Measurements from ENCODE around the gene KRT33A.
A peak's percentile ranks its signal among the peaks of the same experiment; 100 is the strongest.
"Not testable (repeated sequence)": the region's sequence is repeated elsewhere in the genome, so short reads cannot be mapped to it uniquely, and the experiment has no call there.

Gene KRT33A

DNA sequence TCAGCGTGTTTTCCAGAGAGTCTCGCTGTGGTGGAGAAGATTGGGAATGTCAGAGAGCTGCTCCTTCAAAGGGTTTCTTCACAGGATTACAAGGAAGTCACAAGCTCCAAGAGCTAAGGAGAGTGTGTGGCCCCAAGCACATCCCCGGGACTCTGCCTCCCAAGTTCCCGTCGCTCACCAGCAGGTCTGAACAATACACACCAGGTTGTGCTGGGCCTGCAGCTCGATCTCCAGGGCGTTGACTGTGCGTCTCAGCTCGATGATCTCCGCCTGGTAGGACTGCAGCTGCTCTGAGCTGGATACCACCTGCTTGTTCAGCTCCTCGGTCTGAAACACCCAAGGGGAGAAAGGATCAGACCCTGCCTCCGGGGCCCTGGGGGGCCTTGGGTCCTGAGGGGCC lies 44.4 kb upstream of the KRT33A start:
- not testable (repeated sequence) for DNase-seq; H2BK120ac ChIP-seq (ENCODE audit: insufficient read depth, low read length, poor library complexity); H3K9me3 ChIP-seq (ENCODE audit: insufficient read depth, low read depth, low read length); H2AFZ ChIP-seq (ENCODE audit: insufficient read depth, low read length, poor library complexity); H2BK5ac ChIP-seq (ENCODE audit: low read depth, low read length, poor library complexity); H3K27ac ChIP-seq (ENCODE audit: low read depth, low read length); H3K18ac ChIP-seq (ENCODE audit: low read length); H2BK12ac ChIP-seq (ENCODE audit: low read length); H3K4me3 ChIP-seq (ENCODE audit: low read depth, low read length); H3K9ac ChIP-seq (ENCODE audit: low read length); H4K91ac ChIP-seq (ENCODE audit: low read depth, low read length); H3K27me3 ChIP-seq (ENCODE audit: insufficient read depth, low read length); H4K8ac ChIP-seq (ENCODE audit: low read depth, low read length); H3K14ac ChIP-seq (ENCODE audit: low read length); H3K36me3 ChIP-seq (ENCODE audit: control insufficient read depth in 1 of 2, insufficient read depth in 2 of 2, low read length in 2 of 2); H2AK5ac ChIP-seq (ENCODE audit: low read length); H3K79me2 ChIP-seq (ENCODE audit: control insufficient read depth, insufficient read depth, low read length, poor library complexity); H4K12ac ChIP-seq (ENCODE audit: low read depth, low read length); H3K4ac ChIP-seq (ENCODE audit: low read depth, low read length); H3K4me2 ChIP-seq (ENCODE audit: low read length); H3K23ac ChIP-seq (ENCODE audit: low read length); H3K79me1 ChIP-seq (ENCODE audit: low read length)
- H3K4me1 ChIP-seq (ENCODE audit: control insufficient read depth in 1 of 2, insufficient read depth in 2 of 2, low read length in 2 of 2) = peaks cover 16% of the 10 kb centered on the region in 2 experiments
- WGBS (ENCODE audit: extremely low coverage, insufficient coverage, insufficient read length) = no CpG with 5 or more reads among the region's 12 CpGs

DNA sequence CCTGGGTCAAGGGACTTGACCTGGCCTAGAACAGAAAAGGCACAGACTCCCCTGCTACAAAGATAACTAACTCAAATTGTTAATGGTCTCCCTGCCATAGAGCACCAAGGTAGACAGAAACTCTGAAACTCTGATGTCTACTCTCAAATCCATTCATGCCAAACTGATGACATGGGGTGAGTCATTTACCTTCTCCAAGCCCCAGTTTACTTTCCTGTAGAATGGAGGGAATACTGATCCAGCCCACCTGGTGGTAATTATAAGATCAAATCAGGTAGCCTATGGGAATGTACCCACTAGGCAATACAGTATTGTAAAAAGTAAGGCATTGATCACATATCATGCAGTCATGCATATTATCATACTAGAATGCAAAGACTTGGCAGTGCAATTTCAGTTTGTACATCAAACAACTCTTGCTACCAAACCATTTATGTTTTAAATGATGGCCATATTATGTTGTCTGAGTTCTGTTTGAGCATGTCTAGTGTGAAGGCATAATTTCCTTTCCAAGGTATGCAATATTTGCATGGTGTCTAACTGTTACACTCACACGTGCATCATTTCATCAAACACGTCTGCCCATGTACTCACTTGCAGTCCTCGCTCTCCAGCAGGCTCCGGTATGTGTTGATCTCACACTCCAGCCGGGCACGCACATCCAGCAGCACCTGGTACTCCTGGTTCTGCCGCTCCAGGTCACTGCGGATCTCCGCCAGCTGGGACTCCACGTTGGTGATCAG lies 43.8 kb upstream of the KRT33A start:
- H4K12ac ChIP-seq (ENCODE audit: low read depth, low read length) = no peak overlapping the region
- no peak overlapping the region for H3K4me2 ChIP-seq (ENCODE audit: low read length)
- H2BK120ac ChIP-seq (ENCODE audit: insufficient read depth, low read length, poor library complexity) = no peak overlapping the region
- no peaks in the 10 kb centered on the region for H3K36me3 ChIP-seq (ENCODE audit: control insufficient read depth in 1 of 2, insufficient read depth in 2 of 2, low read length in 2 of 2)
- no peaks in the 10 kb centered on the region for H3K9me3 ChIP-seq (ENCODE audit: insufficient read depth, low read depth, low read length)
- H2BK5ac ChIP-seq (ENCODE audit: low read depth, low read length, poor library complexity) = no peak overlapping the region
- H3K4ac ChIP-seq (ENCODE audit: low read depth, low read length) = no peak overlapping the region
- H2BK12ac ChIP-seq (ENCODE audit: low read length) = no peak overlapping the region
- no peak overlapping the region for H2AFZ ChIP-seq (ENCODE audit: insufficient read depth, low read length, poor library complexity)
- peaks cover 16 to 17% of the 10 kb centered on the region in 2 experiments for H3K4me1 ChIP-seq (ENCODE audit: control insufficient read depth in 1 of 2, insufficient read depth in 2 of 2, low read length in 2 of 2)
- H4K91ac ChIP-seq (ENCODE audit: low read depth, low read length) = no peak overlapping the region
- no peaks in the 10 kb centered on the region for H3K79me2 ChIP-seq (ENCODE audit: control insufficient read depth, insufficient read depth, low read length, poor library complexity)
- H3K14ac ChIP-seq (ENCODE audit: low read length) = no peak overlapping the region
- no peak overlapping the region for H3K18ac ChIP-seq (ENCODE audit: low read length)
- no peak overlapping the region for H4K8ac ChIP-seq (ENCODE audit: low read depth, low read length)
- no peak overlapping the region for H2AK5ac ChIP-seq (ENCODE audit: low read length)
- H3K9ac ChIP-seq (ENCODE audit: low read length) = no peak overlapping the region
- H3K79me1 ChIP-seq (ENCODE audit: low read length) = peaks cover 2% of the 10 kb centered on the region
- peak in 1 of 2 donors; percentile 51 for DNase-seq
- H3K23ac ChIP-seq (ENCODE audit: low read length) = no peak overlapping the region
- no peak overlapping the region for H3K4me3 ChIP-seq (ENCODE audit: low read depth, low read length)
- no CpG with 5 or more reads among the region's 10 CpGs for WGBS (ENCODE audit: extremely low coverage, insufficient coverage, insufficient read length)
- no peak overlapping the region for H3K27ac ChIP-seq (ENCODE audit: low read depth, low read length)
- H3K27me3 ChIP-seq (ENCODE audit: insufficient read depth, low read length) = no peaks in the 10 kb centered on the region

DNA sequence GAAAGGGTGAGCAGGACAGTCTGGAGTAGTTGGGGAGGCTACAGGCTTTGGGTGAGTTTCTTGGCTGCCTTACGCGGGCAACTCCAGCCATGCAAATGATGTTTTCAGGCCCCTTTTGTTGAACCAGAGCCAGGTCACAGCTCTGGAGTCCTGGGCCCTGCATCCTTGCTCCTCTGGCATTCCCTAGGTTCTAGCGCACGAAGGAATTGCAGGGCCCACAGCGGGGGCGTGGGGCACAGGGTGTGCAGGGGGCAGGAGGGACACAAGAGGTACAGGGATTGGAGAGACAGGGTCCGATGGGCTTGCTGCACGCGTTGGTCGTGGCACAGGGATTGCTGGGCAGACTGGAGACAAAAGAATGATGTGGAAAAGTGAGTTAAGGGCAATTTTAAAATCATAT lies 43.2 kb upstream of the KRT33A start:
- no peak overlapping the region for H4K12ac ChIP-seq (ENCODE audit: low read depth, low read length)
- H3K36me3 ChIP-seq (ENCODE audit: control insufficient read depth in 1 of 2, insufficient read depth in 2 of 2, low read length in 2 of 2) = no peaks in the 10 kb centered on the region
- no peak overlapping the region for H3K27ac ChIP-seq (ENCODE audit: low read depth, low read length)
- H3K4me1 ChIP-seq (ENCODE audit: control insufficient read depth in 1 of 2, insufficient read depth in 2 of 2, low read length in 2 of 2) = peaks cover 16 to 17% of the 10 kb centered on the region in 2 experiments
- no peak overlapping the region for H2BK120ac ChIP-seq (ENCODE audit: insufficient read depth, low read length, poor library complexity)
- no peaks in the 10 kb centered on the region for H3K27me3 ChIP-seq (ENCODE audit: insufficient read depth, low read length)
- no peak overlapping the region for H3K4ac ChIP-seq (ENCODE audit: low read depth, low read length)
- no peak overlapping the region for H3K23ac ChIP-seq (ENCODE audit: low read length)
- H3K18ac ChIP-seq (ENCODE audit: low read length) = no peak overlapping the region
- H3K4me3 ChIP-seq (ENCODE audit: low read depth, low read length) = no peak overlapping the region
- no peak overlapping the region for H3K14ac ChIP-seq (ENCODE audit: low read length)
- H3K9me3 ChIP-seq (ENCODE audit: insufficient read depth, low read depth, low read length) = no peaks in the 10 kb centered on the region
- H2AK5ac ChIP-seq (ENCODE audit: low read length) = no peak overlapping the region
- H3K79me2 ChIP-seq (ENCODE audit: control insufficient read depth, insufficient read depth, low read length, poor library complexity) = no peaks in the 10 kb centered on the region
- no peak overlapping the region for H4K91ac ChIP-seq (ENCODE audit: low read depth, low read length)
- no peak overlapping the region for H3K4me2 ChIP-seq (ENCODE audit: low read length)
- peaks cover 2% of the 10 kb centered on the region for H3K79me1 ChIP-seq (ENCODE audit: low read length)
- no peak overlapping the region for H3K9ac ChIP-seq (ENCODE audit: low read length)
- no peak overlapping the region for H2AFZ ChIP-seq (ENCODE audit: insufficient read depth, low read length, poor library complexity)
- no peak overlapping the region for H2BK12ac ChIP-seq (ENCODE audit: low read length)
- DNase-seq = no peak
- no peak overlapping the region for H4K8ac ChIP-seq (ENCODE audit: low read depth, low read length)
- no peak overlapping the region for H2BK5ac ChIP-seq (ENCODE audit: low read depth, low read length, poor library complexity)
- no CpG with 5 or more reads among the region's 10 CpGs for WGBS (ENCODE audit: extremely low coverage, insufficient coverage, insufficient read length)

DNA sequence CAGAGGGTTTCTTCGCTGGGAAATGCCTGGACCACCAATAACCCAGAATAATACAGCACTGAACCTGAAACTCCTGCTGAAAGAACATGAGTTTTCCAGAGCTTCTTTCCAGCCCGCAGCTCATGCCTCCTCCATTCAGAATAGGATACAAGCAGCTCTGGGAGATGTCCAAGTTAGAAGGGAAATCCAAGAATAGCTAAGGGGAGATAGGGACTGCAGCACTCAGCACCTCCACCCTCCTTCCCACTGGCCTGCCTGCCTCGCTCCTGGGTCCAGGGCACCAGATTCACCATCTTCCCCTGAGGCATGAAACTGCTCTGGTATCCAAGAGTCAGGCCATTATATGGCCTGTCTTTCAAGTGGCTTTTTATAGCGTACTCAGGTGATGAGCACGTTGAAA lies 42.7 kb upstream of the KRT33A start:
- Histone ChIP-seq H3K4me3 (ENCODE audit: low read depth, low read length) (no peak overlapping the region), H3K4ac (ENCODE audit: low read depth, low read length) (no peak overlapping the region), H3K4me2 (ENCODE audit: low read length) (no peak overlapping the region), H3K23ac (ENCODE audit: low read length) (no peak overlapping the region), H3K14ac (ENCODE audit: low read length) (no peak overlapping the region), H3K4me1 (ENCODE audit: control insufficient read depth in 1 of 2, insufficient read depth in 2 of 2, low read length in 2 of 2) (peaks cover 16 to 17% of the 10 kb centered on the region in 2 experiments), H2BK120ac (ENCODE audit: insufficient read depth, low read length, poor library complexity) (no peak overlapping the region), H3K27me3 (ENCODE audit: insufficient read depth, low read length) (no peaks in the 10 kb centered on the region), H3K27ac (ENCODE audit: low read depth, low read length) (no peak overlapping the region), H2AK5ac (ENCODE audit: low read length) (no peak overlapping the region), H2BK12ac (ENCODE audit: low read length) (no peak overlapping the region), H4K8ac (ENCODE audit: low read depth, low read length) (no peak overlapping the region), H3K9ac (ENCODE audit: low read length) (no peak overlapping the region), H2AFZ (ENCODE audit: insufficient read depth, low read length, poor library complexity) (no peak overlapping the region), H3K18ac (ENCODE audit: low read length) (no peak overlapping the region), H3K9me3 (ENCODE audit: insufficient read depth, low read depth, low read length) (no peaks in the 10 kb centered on the region), H4K12ac (ENCODE audit: low read depth, low read length) (no peak overlapping the region), H2BK5ac (ENCODE audit: low read depth, low read length, poor library complexity) (no peak overlapping the region), H3K79me2 (ENCODE audit: control insufficient read depth, insufficient read depth, low read length, poor library complexity) (no peaks in the 10 kb centered on the region), H4K91ac (ENCODE audit: low read depth, low read length) (no peak overlapping the region), H3K36me3 (ENCODE audit: control insufficient read depth in 1 of 2, insufficient read depth in 2 of 2, low read length in 2 of 2) (no peaks in the 10 kb centered on the region), H3K79me1 (ENCODE audit: low read length) (peaks cover 2% of the 10 kb centered on the region)
- no peak for DNase-seq
- no CpG with 5 or more reads among the region's 5 CpGs for WGBS (ENCODE audit: extremely low coverage, insufficient coverage, insufficient read length)
